Upper lobe of left lung (tissue), 6 donors: ENCODE measurements around the gene SORL1. TPM values are rescaled to one million over a fixed set of nuclear protein-coding genes. Genes with fewer than 3 reads are reported as not detected.
A peak's percentile ranks its signal among the peaks of the same experiment; 100 is the strongest.

Experiments used
- ATAC-seq, 2 donors: fragments of 200-7000 bp; cut with Tn5 transposase; one replicate each; pipeline ENCODE4 v1.9.1; 2022; ENCODE audit warnings: mild to moderate bottlenecking in 2 of 2, moderate library complexity in 2 of 2; ENCODE audit not compliant: low FRiP score in 2 of 2
- DNase-seq, 2 donors: peaks; one replicate each; pipeline ENCODE4 v3.0.0-alpha.2; 2019 to 2020
- H3K27ac ChIP-seq, 4 donors: fragments of 200-600 bp; sonication (generic); one replicate each; pipeline ENCODE4 v1.5.1; 2016 to 2019
- H3K27me3 ChIP-seq, 4 donors: fragments of 200-600 bp; sonication (generic); one replicate each; pipeline ENCODE4 v1.5.1; 2017 to 2019
- H3K36me3 ChIP-seq, 4 donors: fragments of 200-600 bp; sonication (generic); one replicate each; pipeline ENCODE4 v1.5.1; 2016 to 2019
- H3K4me1 ChIP-seq, 4 donors: fragments of 200-600 bp; sonication (generic); one replicate each; pipeline ENCODE4 v1.5.1; 2018 to 2019
- H3K4me3 ChIP-seq, 4 donors: fragments of 200-600 bp; sonication (generic); one replicate each; pipeline ENCODE4 v1.5.1; 2017 to 2019; ENCODE audit warnings: mild to moderate bottlenecking in 2 of 4, moderate library complexity in 1 of 4
- H3K9me3 ChIP-seq, 4 donors: fragments of 200-600 bp; sonication (generic); one replicate each; pipeline ENCODE4 v1.5.1; 2018 to 2019
- EP300 ChIP-seq, 4 donors: sonication (generic); formaldehyde crosslinking; IDR thresholded peaks; one replicate each; pipeline ENCODE4 v1.5.1; 2017; ENCODE audit warnings: antibody characterized with exemption in 4 of 4, control low read depth in 2 of 4
- POLR2A ChIP-seq, 4 donors: fragments of 450-650 bp; IDR thresholded peaks; one replicate each; pipeline ENCODE4 v1.5.1; 2016 to 2017; ENCODE audit warnings: antibody characterized with exemption in 4 of 4, mild to moderate bottlenecking in 2 of 4
- POLR2AphosphoS5 ChIP-seq, 2 donors: sonication (generic); formaldehyde crosslinking; IDR thresholded peaks; one replicate each; pipeline ENCODE4 v1.5.1; 2017; ENCODE audit warnings: antibody characterized with exemption in 2 of 2
- WGBS, 2 donors: methylation state at CpG; one replicate each; pipeline ENCODE4 v1.1.5; 2017 to 2018; 5-methylcytosine and 5-hydroxymethylcytosine counted together
- total RNA-seq, 6 donors: library from RNA; depleted of rRNA in 4 of 6; stranded (reverse); fragments of >200 nt in 4 of 6; gene quantifications; one replicate each; pipeline versions ENCODE4 v1.1.0 to v1.2.1, GENCODE V29; 2016 to 2021
- TF ChIP-seq, protein P1 (sequence below), 6 experiments: fragments of 450-650 bp in 4 of 6; fragments of 200-600 bp in 2 of 6; sonication (generic) in 2 of 6; IDR thresholded peaks; one replicate each; pipeline ENCODE4 v1.5.1; 2016 to 2019; ENCODE audit warnings: antibody characterized with exemption in 6 of 6
- donor health status: DM: no; HTN: no; CAD: no; lungs with moderate emphysema.
- donor health status: DM: no; HTN: yes; CAD: no; lungs with severe emphysema.

SORL1 gene
- total RNA-seq, 6 donors from 2014 or later: 33.3 to 85.9 (median 67.2) TPM

DNA sequence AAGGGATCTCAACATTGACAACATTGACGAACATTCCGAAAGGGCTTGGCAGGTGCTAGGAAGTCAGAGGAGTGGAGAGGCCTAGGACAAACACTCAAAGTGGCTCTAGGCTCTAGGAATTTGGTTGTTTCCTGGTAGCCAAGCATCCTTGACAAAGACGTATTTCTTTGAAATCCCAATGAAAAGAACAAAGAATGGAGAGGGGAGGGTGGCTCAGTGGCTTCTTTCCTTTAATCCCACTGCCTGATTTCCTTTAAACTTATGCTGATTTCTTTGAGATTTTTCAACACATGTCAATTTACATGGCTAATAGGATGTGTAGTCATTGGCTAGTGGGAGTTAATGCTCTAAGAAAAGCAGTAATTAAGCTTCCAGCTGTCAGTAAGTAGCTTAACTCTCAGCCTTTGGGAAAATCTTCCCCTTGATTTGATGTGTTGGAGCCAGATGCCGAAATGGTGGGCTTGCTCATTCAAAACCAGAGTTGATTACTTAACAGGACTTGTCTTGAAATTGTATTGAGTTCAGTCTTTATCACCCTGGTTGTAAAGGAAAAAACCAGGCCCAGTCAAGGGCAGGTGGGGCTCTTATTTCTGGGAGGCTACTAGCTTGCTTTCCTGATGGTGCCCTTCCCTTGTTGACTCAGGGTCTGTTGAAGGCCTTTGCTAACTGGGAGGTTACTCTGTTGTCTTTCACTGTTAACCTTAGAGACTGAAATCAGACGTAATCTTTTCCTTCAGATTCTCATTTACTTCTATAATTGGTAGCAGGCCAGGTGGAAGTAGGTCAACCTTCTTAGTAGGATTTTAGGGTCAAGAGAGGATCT, 45.3 kb downstream of the SORL1 start:
- no peak for ATAC-seq
- Histone ChIP-seq H3K4me1 (peaks cover 0 to 14% (median 8%) of the 10 kb centered on the region in 4 donors), H3K27ac (peak overlapping the region in 1 of 4 donors; percentile 28), H3K4me3 (no peak overlapping the region), H3K27me3 (no peaks in the 10 kb centered on the region), H3K36me3 (peaks cover 0 to 5% (median 0%) of the 10 kb centered on the region in 4 donors), H3K9me3 (no peaks in the 10 kb centered on the region)
- WGBS, 2 donors: 61 to 78% methylated on average over 5 of the region's 5 CpGs
- TF ChIP-seq POLR2AphosphoS5 (IDR thresholded peaks at IDR 0.05) (no peak), POLR2A (IDR thresholded peaks at IDR 0.05) (no peak), EP300 (IDR thresholded peaks at IDR 0.05) (no peak)
- TF ChIP-seq, protein P1, sequence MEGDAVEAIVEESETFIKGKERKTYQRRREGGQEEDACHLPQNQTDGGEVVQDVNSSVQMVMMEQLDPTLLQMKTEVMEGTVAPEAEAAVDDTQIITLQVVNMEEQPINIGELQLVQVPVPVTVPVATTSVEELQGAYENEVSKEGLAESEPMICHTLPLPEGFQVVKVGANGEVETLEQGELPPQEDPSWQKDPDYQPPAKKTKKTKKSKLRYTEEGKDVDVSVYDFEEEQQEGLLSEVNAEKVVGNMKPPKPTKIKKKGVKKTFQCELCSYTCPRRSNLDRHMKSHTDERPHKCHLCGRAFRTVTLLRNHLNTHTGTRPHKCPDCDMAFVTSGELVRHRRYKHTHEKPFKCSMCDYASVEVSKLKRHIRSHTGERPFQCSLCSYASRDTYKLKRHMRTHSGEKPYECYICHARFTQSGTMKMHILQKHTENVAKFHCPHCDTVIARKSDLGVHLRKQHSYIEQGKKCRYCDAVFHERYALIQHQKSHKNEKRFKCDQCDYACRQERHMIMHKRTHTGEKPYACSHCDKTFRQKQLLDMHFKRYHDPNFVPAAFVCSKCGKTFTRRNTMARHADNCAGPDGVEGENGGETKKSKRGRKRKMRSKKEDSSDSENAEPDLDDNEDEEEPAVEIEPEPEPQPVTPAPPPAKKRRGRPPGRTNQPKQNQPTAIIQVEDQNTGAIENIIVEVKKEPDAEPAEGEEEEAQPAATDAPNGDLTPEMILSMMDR (IDR thresholded peaks at IDR 0.05): no peak
- DNase-seq: no peak

DNA sequence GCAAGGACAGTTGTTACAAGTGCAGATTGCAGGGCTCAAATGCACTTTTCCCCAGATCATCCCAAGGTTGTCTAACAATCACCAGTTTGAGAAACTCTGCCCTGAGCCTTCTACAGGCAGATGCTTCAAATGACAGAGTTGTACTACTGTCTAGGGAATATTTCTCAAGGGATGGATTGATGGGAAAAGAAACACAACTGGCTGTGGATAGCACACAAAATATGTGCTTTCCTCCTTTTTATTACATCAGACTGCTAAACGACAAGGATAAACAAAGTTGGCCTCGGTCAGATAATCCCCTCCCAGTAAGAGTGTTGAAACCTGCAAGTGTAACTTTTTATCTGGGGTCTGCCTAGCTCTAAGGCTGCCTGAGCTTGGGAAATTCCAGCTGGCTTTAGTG, 47.3 kb downstream of the SORL1 start:
- ATAC-seq (no peak), DNase-seq (no peak)
- TF ChIP-seq POLR2AphosphoS5 (IDR thresholded peaks at IDR 0.05) (no peak), EP300 (IDR thresholded peaks at IDR 0.05) (no peak), POLR2A (IDR thresholded peaks at IDR 0.05) (no peak)
- TF ChIP-seq, protein P1 (IDR thresholded peaks at IDR 0.05): no peak
- no peak overlapping the region for H3K4me3 ChIP-seq
- no peak overlapping the region for H3K27ac ChIP-seq
- peaks cover 0 to 5% (median 0%) of the 10 kb centered on the region in 4 donors for H3K36me3 ChIP-seq
- peaks cover 0 to 13% (median 8%) of the 10 kb centered on the region in 4 donors for H3K4me1 ChIP-seq
- H3K9me3 ChIP-seq: no peaks in the 10 kb centered on the region
- 30 to 36% methylated on average over 2 of the region's 2 CpGs for WGBS, 2 donors
- no peaks in the 10 kb centered on the region for H3K27me3 ChIP-seq

DNA sequence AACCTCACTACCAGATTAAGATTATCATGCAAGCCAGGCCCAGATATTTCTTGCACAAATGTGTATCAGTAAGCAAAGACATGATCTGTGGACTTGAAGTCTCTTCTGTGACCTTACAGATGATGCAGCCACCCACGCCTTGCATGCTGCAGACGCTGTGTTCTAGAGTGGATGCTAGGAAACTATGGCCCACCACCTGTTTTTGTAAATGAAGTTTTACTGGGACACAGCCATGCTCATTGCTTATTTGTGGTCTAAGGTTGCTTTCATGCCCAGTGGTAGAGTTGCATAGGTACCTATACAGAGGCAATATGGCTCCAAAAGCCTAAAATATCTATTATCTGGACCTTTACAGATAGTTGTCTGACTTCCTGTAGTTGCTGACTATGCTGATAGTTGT, 48.2 kb downstream of the SORL1 start:
- Histone ChIP-seq H3K4me1 (peaks cover 0 to 4% (median under 1%) of the 10 kb centered on the region in 4 donors), H3K27ac (no peak overlapping the region), H3K27me3 (no peaks in the 10 kb centered on the region), H3K4me3 (no peak overlapping the region), H3K9me3 (no peaks in the 10 kb centered on the region), H3K36me3 (peaks cover 0 to 5% (median 0%) of the 10 kb centered on the region in 4 donors)
- no peak for TF ChIP-seq POLR2AphosphoS5 (IDR thresholded peaks at IDR 0.05)
- TF ChIP-seq EP300 (IDR thresholded peaks at IDR 0.05): no peak
- TF ChIP-seq, protein P1 (IDR thresholded peaks at IDR 0.05): no peak
- no peak for TF ChIP-seq POLR2A (IDR thresholded peaks at IDR 0.05)
- DNase-seq (no peak), ATAC-seq (no peak)
- 47 to 77% methylated on average over 2 of the region's 2 CpGs for WGBS, 2 donors

DNA sequence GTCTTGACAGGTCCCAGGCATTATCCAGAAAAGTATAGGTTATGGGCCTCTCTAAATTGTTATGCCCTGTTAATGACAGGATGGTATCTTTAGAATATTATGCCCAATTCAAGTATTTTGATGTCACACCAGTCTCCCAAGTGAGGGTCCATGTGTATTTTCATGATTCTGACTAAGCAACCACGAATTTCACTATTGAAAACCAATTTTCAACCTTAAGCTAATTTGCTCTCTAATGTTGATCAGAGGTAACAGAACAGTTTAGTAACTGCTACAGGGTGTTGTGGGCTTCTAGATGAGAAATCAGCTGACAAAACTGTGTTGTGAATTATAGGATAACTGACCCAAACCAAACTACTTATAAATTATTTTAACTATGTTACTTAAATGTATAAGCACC, 48.6 kb downstream of the SORL1 start:
- Histone ChIP-seq H3K4me3 (no peak overlapping the region), H3K4me1 (peaks cover 0 to 4% (median 0%) of the 10 kb centered on the region in 4 donors), H3K36me3 (peaks cover 0 to 5% (median 0%) of the 10 kb centered on the region in 4 donors), H3K27ac (no peak overlapping the region), H3K9me3 (peaks cover 0 to under 1% (median 0%) of the 10 kb centered on the region in 4 donors), H3K27me3 (no peaks in the 10 kb centered on the region)
- DNase-seq (no peak), ATAC-seq (no peak)
- WGBS, 2 donors: 86 to 88% methylated on average over 1 of the region's 1 CpG
- TF ChIP-seq POLR2AphosphoS5 (IDR thresholded peaks at IDR 0.05) (no peak), EP300 (IDR thresholded peaks at IDR 0.05) (no peak), POLR2A (IDR thresholded peaks at IDR 0.05) (no peak)
- TF ChIP-seq, protein P1 (IDR thresholded peaks at IDR 0.05): no peak
